HCT116 (cell line): ENCODE results near the gene TTLL5. TPM values are rescaled to one million over a fixed set of nuclear protein-coding genes. Genes with fewer than 3 reads are reported as not detected.
"Not testable (repeated sequence)": the region's sequence is repeated elsewhere in the genome, so short reads cannot be mapped to it uniquely, and the experiment has no call there.

Source experiments
- ATAC-seq: fragments of 200-7000 bp; cut with Tn5 transposase; 2 replicates; pipeline ENCODE4 v1.9.1; 2020; ENCODE audit warnings: mild to moderate bottlenecking, moderate library complexity
- BruUV-seq: library from RNA; stranded (reverse); fragments of 400-500 nt; replicated peaks from 2 replicates; lab custom pipeline; 2021; lab: Mats Ljungman, UMichigan
- CTCF ChIA-PET: fragments of 300-600 bp; sonication (Branson Sonifier 250); formaldehyde crosslinking; loops from one replicate; lab custom pipeline; 2021; ENCODE audit warnings: antibody characterized with exemption; lab: Charles Lee
- POLR2A ChIA-PET: fragments of 300-600, 350-600 bp; sonication (Branson Sonifier 250); formaldehyde crosslinking; loops from one replicate; lab custom pipeline; 2021; ENCODE audit warnings: antibody characterized with exemption; lab: Charles Lee
- RAD21 ChIA-PET, 2 experiments: fragments of 300-600 bp; sonication (Branson Sonifier 250); formaldehyde crosslinking; loops; one replicate each; lab custom pipeline; 2023; ENCODE audit warnings: low total read pairs in 2 of 2; ENCODE audit not compliant: uncharacterized antibody in 2 of 2, unreplicated experiment in 2 of 2, low non-redundant PET in 1 of 2; lab: Charles Lee
- DNase-seq: peaks from one replicate; pipeline ENCODE4 v3.0.0-alpha.2; 2010; ENCODE audit warnings: low read depth, low spot score
- H2AFZ ChIP-seq: fragments of 200-600 bp; shearing (Covaris generic), sonication (generic); 2 replicates; pipeline ENCODE4 v1.6.1; 2017; ENCODE audit warnings: low read depth, mixed run types, mixed read lengths, antibody characterized with exemption, low read length; ENCODE audit not compliant: poor library complexity, severe bottlenecking
- H3K27ac ChIP-seq: 2 replicates; pipeline ENCODE4 v1.5.1; 2012; ENCODE audit warnings: low read depth, low read length
- H3K27me3 ChIP-seq: fragments of 200-600 bp; sonication (generic); 2 replicates; pipeline ENCODE4 v1.6.1; 2016; ENCODE audit warnings: mixed run types, low read length, mixed read lengths; ENCODE audit not compliant: insufficient read depth
- H3K36me3 ChIP-seq, 2 experiments: fragments of 200-500 bp in 1 of 2; fragments of 200-600 bp in 1 of 2; sonication (Bioruptor generic) in 1 of 2; sonication (generic) in 1 of 2; 2 replicates each; pipeline versions ENCODE4 v1.5.1 to v1.6.1; 2014 to 2016; ENCODE audit warnings: low read length in 2 of 2, inconsistent platforms in 1 of 2, mixed read lengths in 1 of 2, mixed run types in 1 of 2; ENCODE audit not compliant: insufficient read depth in 2 of 2, control insufficient read depth in 1 of 2
- H3K4me1 ChIP-seq, 2 experiments: fragments of 200-600 bp in 1 of 2; sonication (generic) in 1 of 2; 2 replicates each; pipeline versions ENCODE4 v1.5.1 to v1.6.1; 2012 to 2017; ENCODE audit warnings: low read length in 2 of 2, inconsistent platforms in 1 of 2, mild to moderate bottlenecking in 1 of 2, mixed read lengths in 1 of 2, mixed run types in 1 of 2, moderate library complexity in 1 of 2; ENCODE audit not compliant: insufficient read depth in 2 of 2, control insufficient read depth in 1 of 2
- H3K4me2 ChIP-seq: fragments of 200-600 bp; sonication (generic); 2 replicates; pipeline ENCODE4 v1.6.1; 2017; ENCODE audit warnings: mixed run types, low read length, mixed read lengths
- H3K4me3 ChIP-seq, 2 experiments: fragments of 200-600 bp in 1 of 2; sonication (generic) in 1 of 2; replicated peaks in 1 of 2; 2 replicates each; pipeline ENCODE4 v1.5.1; 2011 to 2016; ENCODE audit warnings: low read length in 2 of 2, control low read depth in 1 of 2, low read depth in 1 of 2, mild to moderate bottlenecking in 1 of 2, mixed read lengths in 1 of 2, mixed run types in 1 of 2
- H3K79me2 ChIP-seq: fragments of 200-600 bp; sonication (generic); 2 replicates; pipeline ENCODE4 v1.6.1; 2017; ENCODE audit warnings: mild to moderate bottlenecking, mixed run types, low read length, moderate library complexity, mixed read lengths; ENCODE audit not compliant: insufficient read depth
- H3K9ac ChIP-seq: fragments of 200-600 bp; sonication (generic); 2 replicates; pipeline ENCODE4 v1.6.1; 2016; ENCODE audit warnings: low read length, mixed read lengths
- H3K9me2 ChIP-seq: fragments of 200-600 bp; sonication (generic), shearing (Covaris generic); 2 replicates; pipeline ENCODE4 v1.6.1; 2017; ENCODE audit warnings: mixed run types, mild to moderate bottlenecking, moderate library complexity; ENCODE audit not compliant: insufficient read depth
- H3K9me3 ChIP-seq, 2 experiments: fragments of 200-500 bp in 1 of 2; fragments of 200-600 bp in 1 of 2; sonication (Bioruptor generic) in 1 of 2; sonication (generic) in 1 of 2; 2 replicates each; pipeline ENCODE4 v1.6.1; 2014 to 2017; ENCODE audit warnings: low read length in 2 of 2, mixed read lengths in 2 of 2, inconsistent platforms in 1 of 2, low read depth in 1 of 2, mild to moderate bottlenecking in 1 of 2, mixed run types in 1 of 2, moderate library complexity in 1 of 2; ENCODE audit not compliant: control insufficient read depth in 1 of 2, insufficient read depth in 1 of 2
- H4K20me1 ChIP-seq: fragments of 200-600 bp; sonication (generic), shearing (Covaris generic); 2 replicates; pipeline ENCODE4 v1.6.1; 2017; ENCODE audit warnings: mixed run types, mild to moderate bottlenecking, moderate library complexity; ENCODE audit not compliant: insufficient read depth
- CBX3 ChIP-seq: IDR thresholded peaks from 2 replicates; pipeline ENCODE4 v1.6.1; 2012; ENCODE audit warnings: low read depth
- CEBPB ChIP-seq: IDR thresholded peaks from 2 replicates; pipeline ENCODE4 v1.6.1; 2012; ENCODE audit warnings: low read depth
- ELF1 ChIP-seq: IDR thresholded peaks from 2 replicates; pipeline ENCODE4 v1.6.1; 2012; ENCODE audit warnings: low read depth, borderline replicate concordance
- EZH2 ChIP-seq: fragments of 200-600 bp; sonication (generic); IDR thresholded peaks from 2 replicates; pipeline ENCODE4 v1.6.1; 2017; ENCODE audit warnings: antibody characterized with exemption, mixed run types
- EZH2phosphoT487 ChIP-seq: fragments of 200-600 bp; IDR thresholded peaks from 2 replicates; pipeline ENCODE4 v1.6.1; 2018; ENCODE audit warnings: antibody characterized with exemption, borderline replicate concordance
- JUND ChIP-seq: IDR thresholded peaks from 2 replicates; pipeline ENCODE4 v1.6.1; 2012
- POLR2A ChIP-seq: IDR thresholded peaks from 2 replicates; pipeline ENCODE4 v1.7.0; 2011; ENCODE audit warnings: borderline replicate concordance; ENCODE audit not compliant: insufficient read depth, insufficient read length; ENCODE audit errors: extremely low read depth
- RAD21 ChIP-seq: IDR thresholded peaks from 2 replicates; pipeline ENCODE4 v1.6.1; 2012; ENCODE audit warnings: low read depth, mild to moderate bottlenecking
- SIN3A ChIP-seq: IDR thresholded peaks from 2 replicates; pipeline ENCODE4 v1.6.1; 2012; ENCODE audit warnings: low read depth
- SRF ChIP-seq: IDR thresholded peaks from 2 replicates; pipeline ENCODE4 v1.6.1; 2012; ENCODE audit warnings: low read depth
- TCF7L2 ChIP-seq: IDR thresholded peaks from 2 replicates; pipeline ENCODE4 v1.7.0; 2011; ENCODE audit warnings: borderline replicate concordance, inconsistent platforms; ENCODE audit not compliant: insufficient read depth, insufficient read length; ENCODE audit errors: extremely low read depth
- YY1 ChIP-seq: IDR thresholded peaks from 2 replicates; pipeline ENCODE4 v1.6.1; 2011; ENCODE audit warnings: low read length, low read depth, moderate library complexity, mild to moderate bottlenecking; ENCODE audit not compliant: insufficient replicate concordance; ENCODE audit errors: extremely low read depth
- ZFX ChIP-seq: fragments of 450-650 bp; IDR thresholded peaks from 2 replicates; pipeline ENCODE4 v1.6.1; 2017
- ZNF274 ChIP-seq: fragments of 200-500 bp; sonication (Bioruptor generic); IDR thresholded peaks from 2 replicates; pipeline ENCODE4 v1.6.1; 2014; ENCODE audit warnings: mild to moderate bottlenecking, low read depth, low read length, inconsistent platforms
- intact Hi-C: fragments of 100-400 bp; cut with micrococcal nuclease; formaldehyde crosslinking; loops from 2 replicates; pipeline ENCODE4 v1.10.0; 2022
- total RNA-seq: library from RNA; stranded (reverse); gene quantifications from one replicate; pipeline ENCODE4 v1.2.1, GENCODE V29; 2021; ENCODE audit not compliant: unreplicated experiment
- TF ChIP-seq, protein P1 (sequence below): IDR thresholded peaks from 2 replicates; pipeline ENCODE4 v1.6.1; 2011; ENCODE audit warnings: mild to moderate bottlenecking, low read length, moderate library complexity; ENCODE audit not compliant: insufficient replicate concordance; ENCODE audit errors: extremely low read depth
- TF ChIP-seq, protein P2 (sequence below): IDR thresholded peaks from 2 replicates; pipeline ENCODE4 v1.6.1; 2012
- TF ChIP-seq, protein P3 (sequence below): IDR thresholded peaks from 2 replicates; pipeline ENCODE4 v1.6.1; 2012; ENCODE audit warnings: low read depth
- TF ChIP-seq, protein P4 (sequence below): IDR thresholded peaks from 2 replicates; pipeline ENCODE4 v1.6.1; 2012

Gene TTLL5
- total RNA-seq, 1 experiment from 2014 or later = 26.2 TPM

DNA sequence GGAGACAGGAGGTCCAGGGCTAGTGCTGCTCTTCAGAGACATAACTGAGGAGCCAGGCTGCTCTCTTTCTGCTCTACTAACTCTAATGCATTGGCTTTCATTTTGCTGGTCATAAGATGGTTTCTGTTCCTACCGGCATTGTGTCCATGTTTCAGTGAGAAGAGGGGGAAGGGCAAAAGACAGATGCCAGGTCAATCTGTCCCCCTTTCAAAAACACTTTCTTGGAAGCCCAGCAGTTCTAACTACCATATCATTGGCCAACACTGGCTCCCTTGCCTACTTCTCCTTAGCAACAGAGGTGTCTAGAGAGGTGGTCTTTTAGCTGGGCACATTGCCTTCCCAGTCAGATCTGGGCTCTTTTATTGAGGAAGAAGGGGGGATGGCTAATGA lies 256.9 kb downstream of the TTLL5 start:
- H4K20me1 ChIP-seq = no peaks in the 10 kb centered on the region
- no peak overlapping the region for H3K27ac ChIP-seq
- no peaks in the 10 kb centered on the region; a peak in 1 of 4 replicates for H3K36me3 ChIP-seq
- ChIA-PET POLR2A (no interaction called here), CTCF (interaction anchor here (4.8 kb wide), 1 partner anchor 12 kb away, joined by 35 read pairs; no protein-coding TSS in a partner anchor), RAD21 (no interaction called here)
- no peaks in the 10 kb centered on the region for H3K27me3 ChIP-seq
- no peaks in the 10 kb centered on the region for H3K9me2 ChIP-seq
- H3K9me3 ChIP-seq = no peaks in the 10 kb centered on the region
- no peak overlapping the region for H3K9ac ChIP-seq
- no peak overlapping the region for H3K4me2 ChIP-seq
- no peaks in the 10 kb centered on the region for H3K4me1 ChIP-seq
- no peak overlapping the region for H3K4me3 ChIP-seq
- no peaks in the 10 kb centered on the region for H3K79me2 ChIP-seq
- no peak overlapping the region for H2AFZ ChIP-seq
- ATAC-seq (no peak), DNase-seq (no peak)
- no TSS peak for BruUV-seq
- intact Hi-C loops = no loop called here
- TF ChIP-seq TCF7L2 (no peak), CBX3 (no peak), POLR2A (no peak), YY1 (no peak), ELF1 (no peak), RAD21 (no peak), CEBPB (no peak), ZFX (no peak), ZNF274 (no peak), EZH2 (no peak), JUND (no peak), EZH2phosphoT487 (no peak), SIN3A (no peak), SRF (no peak)
- TF ChIP-seq, protein P1, sequence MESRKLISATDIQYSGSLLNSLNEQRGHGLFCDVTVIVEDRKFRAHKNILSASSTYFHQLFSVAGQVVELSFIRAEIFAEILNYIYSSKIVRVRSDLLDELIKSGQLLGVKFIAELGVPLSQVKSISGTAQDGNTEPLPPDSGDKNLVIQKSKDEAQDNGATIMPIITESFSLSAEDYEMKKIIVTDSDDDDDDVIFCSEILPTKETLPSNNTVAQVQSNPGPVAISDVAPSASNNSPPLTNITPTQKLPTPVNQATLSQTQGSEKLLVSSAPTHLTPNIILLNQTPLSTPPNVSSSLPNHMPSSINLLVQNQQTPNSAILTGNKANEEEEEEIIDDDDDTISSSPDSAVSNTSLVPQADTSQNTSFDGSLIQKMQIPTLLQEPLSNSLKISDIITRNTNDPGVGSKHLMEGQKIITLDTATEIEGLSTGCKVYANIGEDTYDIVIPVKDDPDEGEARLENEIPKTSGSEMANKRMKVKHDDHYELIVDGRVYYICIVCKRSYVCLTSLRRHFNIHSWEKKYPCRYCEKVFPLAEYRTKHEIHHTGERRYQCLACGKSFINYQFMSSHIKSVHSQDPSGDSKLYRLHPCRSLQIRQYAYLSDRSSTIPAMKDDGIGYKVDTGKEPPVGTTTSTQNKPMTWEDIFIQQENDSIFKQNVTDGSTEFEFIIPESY = no peak
- TF ChIP-seq, protein P2, sequence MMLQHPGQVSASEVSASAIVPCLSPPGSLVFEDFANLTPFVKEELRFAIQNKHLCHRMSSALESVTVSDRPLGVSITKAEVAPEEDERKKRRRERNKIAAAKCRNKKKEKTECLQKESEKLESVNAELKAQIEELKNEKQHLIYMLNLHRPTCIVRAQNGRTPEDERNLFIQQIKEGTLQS = no peak
- TF ChIP-seq, protein P3, sequence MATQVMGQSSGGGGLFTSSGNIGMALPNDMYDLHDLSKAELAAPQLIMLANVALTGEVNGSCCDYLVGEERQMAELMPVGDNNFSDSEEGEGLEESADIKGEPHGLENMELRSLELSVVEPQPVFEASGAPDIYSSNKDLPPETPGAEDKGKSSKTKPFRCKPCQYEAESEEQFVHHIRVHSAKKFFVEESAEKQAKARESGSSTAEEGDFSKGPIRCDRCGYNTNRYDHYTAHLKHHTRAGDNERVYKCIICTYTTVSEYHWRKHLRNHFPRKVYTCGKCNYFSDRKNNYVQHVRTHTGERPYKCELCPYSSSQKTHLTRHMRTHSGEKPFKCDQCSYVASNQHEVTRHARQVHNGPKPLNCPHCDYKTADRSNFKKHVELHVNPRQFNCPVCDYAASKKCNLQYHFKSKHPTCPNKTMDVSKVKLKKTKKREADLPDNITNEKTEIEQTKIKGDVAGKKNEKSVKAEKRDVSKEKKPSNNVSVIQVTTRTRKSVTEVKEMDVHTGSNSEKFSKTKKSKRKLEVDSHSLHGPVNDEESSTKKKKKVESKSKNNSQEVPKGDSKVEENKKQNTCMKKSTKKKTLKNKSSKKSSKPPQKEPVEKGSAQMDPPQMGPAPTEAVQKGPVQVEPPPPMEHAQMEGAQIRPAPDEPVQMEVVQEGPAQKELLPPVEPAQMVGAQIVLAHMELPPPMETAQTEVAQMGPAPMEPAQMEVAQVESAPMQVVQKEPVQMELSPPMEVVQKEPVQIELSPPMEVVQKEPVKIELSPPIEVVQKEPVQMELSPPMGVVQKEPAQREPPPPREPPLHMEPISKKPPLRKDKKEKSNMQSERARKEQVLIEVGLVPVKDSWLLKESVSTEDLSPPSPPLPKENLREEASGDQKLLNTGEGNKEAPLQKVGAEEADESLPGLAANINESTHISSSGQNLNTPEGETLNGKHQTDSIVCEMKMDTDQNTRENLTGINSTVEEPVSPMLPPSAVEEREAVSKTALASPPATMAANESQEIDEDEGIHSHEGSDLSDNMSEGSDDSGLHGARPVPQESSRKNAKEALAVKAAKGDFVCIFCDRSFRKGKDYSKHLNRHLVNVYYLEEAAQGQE = no peak
- TF ChIP-seq, protein P4, sequence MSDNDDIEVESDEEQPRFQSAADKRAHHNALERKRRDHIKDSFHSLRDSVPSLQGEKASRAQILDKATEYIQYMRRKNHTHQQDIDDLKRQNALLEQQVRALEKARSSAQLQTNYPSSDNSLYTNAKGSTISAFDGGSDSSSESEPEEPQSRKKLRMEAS = no peak

DNA sequence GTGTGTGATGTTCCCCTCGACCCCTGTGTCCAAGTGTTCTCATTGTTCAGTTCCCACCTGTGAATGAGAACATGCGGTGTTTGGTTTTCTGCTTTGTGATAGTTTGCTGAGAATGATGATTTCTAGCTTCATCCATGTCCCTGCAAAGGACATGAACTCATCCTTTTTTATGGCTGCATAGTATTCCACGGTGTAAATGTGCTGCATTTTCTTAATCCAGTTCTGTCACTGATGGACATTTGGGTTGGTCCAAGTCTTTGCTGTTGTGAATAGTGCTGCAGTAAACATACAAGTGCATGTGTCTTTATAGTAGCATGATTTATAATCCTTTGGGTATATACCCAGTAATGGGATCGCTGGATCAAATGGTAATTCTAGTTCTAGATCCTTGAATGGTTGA lies 259.4 kb downstream of the TTLL5 start:
- intact Hi-C loops, ATAC-seq: not testable (repeated sequence)

More for the DNA sequence above, 259.4 kb downstream of the TTLL5 start:
- H2AFZ ChIP-seq, H3K27ac ChIP-seq, POLR2A ChIA-PET, H3K27me3 ChIP-seq, DNase-seq, H3K4me3 ChIP-seq, H3K9ac ChIP-seq, H3K9me2 ChIP-seq, H3K9me3 ChIP-seq, H3K36me3 ChIP-seq, H3K4me2 ChIP-seq, H3K4me1 ChIP-seq, BruUV-seq, H3K79me2 ChIP-seq, RAD21 ChIA-PET, H4K20me1 ChIP-seq: not testable (repeated sequence)
- CTCF ChIA-PET = interaction anchor here (4.8 kb wide), 1 partner anchor 14 kb away, joined by 35 read pairs; no protein-coding TSS in a partner anchor
